SK-N-SH (cell line): ENCODE measurements around the gene ZEB1.

ENCODE experiments used
- CHD2 ChIP-seq: fragments of 150-350 bp; IDR thresholded peaks from 2 replicates; pipeline ENCODE4 v1.6.1; 2018; ENCODE audit warnings: low read length; ENCODE audit not compliant: partially characterized antibody
- ELF1 ChIP-seq: IDR thresholded peaks from 2 replicates; pipeline ENCODE4 v1.4.0; 2012
- EZH2phosphoT487 ChIP-seq: fragments of 200-600 bp; sonication (generic); IDR thresholded peaks from 2 replicates; pipeline ENCODE4 v1.6.1; 2017; ENCODE audit warnings: low read depth, mixed run types, mild to moderate bottlenecking, antibody characterized with exemption, moderate library complexity, borderline replicate concordance
- GABPA ChIP-seq: IDR thresholded peaks from 2 replicates; pipeline ENCODE4 v1.4.0; 2012; ENCODE audit warnings: low read depth, mild to moderate bottlenecking
- JUND ChIP-seq: IDR thresholded peaks from 2 replicates; pipeline ENCODE4 v1.4.0; 2012
- MEF2A ChIP-seq: IDR thresholded peaks from 2 replicates; pipeline ENCODE4 v1.4.0; 2012; ENCODE audit warnings: low read depth, borderline replicate concordance
- NRF1 ChIP-seq: IDR thresholded peaks from 2 replicates; pipeline ENCODE4 v1.6.1; 2012; ENCODE audit warnings: low read depth, mild to moderate bottlenecking, low read length
- RFX5 ChIP-seq: IDR thresholded peaks from 2 replicates; pipeline ENCODE4 v1.6.1; 2012; ENCODE audit warnings: mild to moderate bottlenecking, improper control_type of control experiment, low read length
- SIN3A ChIP-seq: IDR thresholded peaks from 2 replicates; pipeline ENCODE4 v1.6.1; 2012; ENCODE audit warnings: low read depth, mild to moderate bottlenecking, low read length, moderate library complexity, borderline replicate concordance
- TAF1 ChIP-seq: IDR thresholded peaks from 2 replicates; pipeline ENCODE4 v1.6.1; 2012; ENCODE audit warnings: low read depth, mild to moderate bottlenecking, low read length, moderate library complexity, borderline replicate concordance
- TF ChIP-seq, protein P1 (sequence below): fragments of 200-600 bp; sonication (generic); IDR thresholded peaks from 2 replicates; pipeline ENCODE4 v1.6.1; 2017; ENCODE audit warnings: antibody characterized with exemption, mild to moderate bottlenecking, moderate library complexity
- TF ChIP-seq, protein P2 (sequence below): IDR thresholded peaks from 2 replicates; pipeline ENCODE4 v1.6.1; 2012; ENCODE audit warnings: mild to moderate bottlenecking, low read depth, low read length, moderate library complexity
- TF ChIP-seq, protein P3 (sequence below): fragments of 150-350 bp; IDR thresholded peaks from 2 replicates; pipeline ENCODE4 v1.6.1; 2017; ENCODE audit warnings: antibody characterized with exemption, low read length, low read depth, borderline replicate concordance

DNA sequence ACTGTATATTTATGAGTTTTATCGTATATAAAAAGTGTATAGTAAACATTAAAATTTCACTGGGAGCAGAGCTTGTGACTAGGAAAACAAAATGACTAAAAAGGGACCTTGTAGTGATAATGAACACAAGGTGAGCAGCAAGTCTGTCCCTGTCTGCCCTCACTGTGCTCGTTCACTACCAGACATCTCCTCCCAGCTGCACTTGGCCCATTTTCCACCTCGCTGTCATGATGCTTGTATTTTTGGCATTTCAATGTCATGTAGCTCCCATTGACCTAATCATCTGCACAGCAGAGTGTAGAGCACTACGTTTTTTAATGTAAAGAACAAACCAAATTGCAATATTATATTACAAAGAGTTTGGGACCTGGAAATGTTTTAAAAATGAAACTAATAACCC lies 207.2 kb downstream of the ZEB1 start:
- TF ChIP-seq, protein P1, sequence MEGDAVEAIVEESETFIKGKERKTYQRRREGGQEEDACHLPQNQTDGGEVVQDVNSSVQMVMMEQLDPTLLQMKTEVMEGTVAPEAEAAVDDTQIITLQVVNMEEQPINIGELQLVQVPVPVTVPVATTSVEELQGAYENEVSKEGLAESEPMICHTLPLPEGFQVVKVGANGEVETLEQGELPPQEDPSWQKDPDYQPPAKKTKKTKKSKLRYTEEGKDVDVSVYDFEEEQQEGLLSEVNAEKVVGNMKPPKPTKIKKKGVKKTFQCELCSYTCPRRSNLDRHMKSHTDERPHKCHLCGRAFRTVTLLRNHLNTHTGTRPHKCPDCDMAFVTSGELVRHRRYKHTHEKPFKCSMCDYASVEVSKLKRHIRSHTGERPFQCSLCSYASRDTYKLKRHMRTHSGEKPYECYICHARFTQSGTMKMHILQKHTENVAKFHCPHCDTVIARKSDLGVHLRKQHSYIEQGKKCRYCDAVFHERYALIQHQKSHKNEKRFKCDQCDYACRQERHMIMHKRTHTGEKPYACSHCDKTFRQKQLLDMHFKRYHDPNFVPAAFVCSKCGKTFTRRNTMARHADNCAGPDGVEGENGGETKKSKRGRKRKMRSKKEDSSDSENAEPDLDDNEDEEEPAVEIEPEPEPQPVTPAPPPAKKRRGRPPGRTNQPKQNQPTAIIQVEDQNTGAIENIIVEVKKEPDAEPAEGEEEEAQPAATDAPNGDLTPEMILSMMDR = no peak
- TF ChIP-seq, protein P2, sequence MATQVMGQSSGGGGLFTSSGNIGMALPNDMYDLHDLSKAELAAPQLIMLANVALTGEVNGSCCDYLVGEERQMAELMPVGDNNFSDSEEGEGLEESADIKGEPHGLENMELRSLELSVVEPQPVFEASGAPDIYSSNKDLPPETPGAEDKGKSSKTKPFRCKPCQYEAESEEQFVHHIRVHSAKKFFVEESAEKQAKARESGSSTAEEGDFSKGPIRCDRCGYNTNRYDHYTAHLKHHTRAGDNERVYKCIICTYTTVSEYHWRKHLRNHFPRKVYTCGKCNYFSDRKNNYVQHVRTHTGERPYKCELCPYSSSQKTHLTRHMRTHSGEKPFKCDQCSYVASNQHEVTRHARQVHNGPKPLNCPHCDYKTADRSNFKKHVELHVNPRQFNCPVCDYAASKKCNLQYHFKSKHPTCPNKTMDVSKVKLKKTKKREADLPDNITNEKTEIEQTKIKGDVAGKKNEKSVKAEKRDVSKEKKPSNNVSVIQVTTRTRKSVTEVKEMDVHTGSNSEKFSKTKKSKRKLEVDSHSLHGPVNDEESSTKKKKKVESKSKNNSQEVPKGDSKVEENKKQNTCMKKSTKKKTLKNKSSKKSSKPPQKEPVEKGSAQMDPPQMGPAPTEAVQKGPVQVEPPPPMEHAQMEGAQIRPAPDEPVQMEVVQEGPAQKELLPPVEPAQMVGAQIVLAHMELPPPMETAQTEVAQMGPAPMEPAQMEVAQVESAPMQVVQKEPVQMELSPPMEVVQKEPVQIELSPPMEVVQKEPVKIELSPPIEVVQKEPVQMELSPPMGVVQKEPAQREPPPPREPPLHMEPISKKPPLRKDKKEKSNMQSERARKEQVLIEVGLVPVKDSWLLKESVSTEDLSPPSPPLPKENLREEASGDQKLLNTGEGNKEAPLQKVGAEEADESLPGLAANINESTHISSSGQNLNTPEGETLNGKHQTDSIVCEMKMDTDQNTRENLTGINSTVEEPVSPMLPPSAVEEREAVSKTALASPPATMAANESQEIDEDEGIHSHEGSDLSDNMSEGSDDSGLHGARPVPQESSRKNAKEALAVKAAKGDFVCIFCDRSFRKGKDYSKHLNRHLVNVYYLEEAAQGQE = no peak
- TF ChIP-seq EZH2phosphoT487 (no peak), NRF1 (no peak), TAF1 (no peak), JUND (no peak), SIN3A (no peak), GABPA (no peak), MEF2A (no peak), CHD2 (no peak), ELF1 (no peak), RFX5 (no peak)
- TF ChIP-seq, protein P3, sequence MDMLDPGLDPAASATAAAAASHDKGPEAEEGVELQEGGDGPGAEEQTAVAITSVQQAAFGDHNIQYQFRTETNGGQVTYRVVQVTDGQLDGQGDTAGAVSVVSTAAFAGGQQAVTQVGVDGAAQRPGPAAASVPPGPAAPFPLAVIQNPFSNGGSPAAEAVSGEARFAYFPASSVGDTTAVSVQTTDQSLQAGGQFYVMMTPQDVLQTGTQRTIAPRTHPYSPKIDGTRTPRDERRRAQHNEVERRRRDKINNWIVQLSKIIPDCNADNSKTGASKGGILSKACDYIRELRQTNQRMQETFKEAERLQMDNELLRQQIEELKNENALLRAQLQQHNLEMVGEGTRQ = no peak
